ENCODE results near the gene PRDM16. TPM values are rescaled to one million over a fixed set of nuclear protein-coding genes. Genes with fewer than 3 reads are reported as not detected.

PRDM16 gene
- total RNA-seq, 2 experiments from 2014 or later: 0.18 to 0.21 TPM

DNA sequence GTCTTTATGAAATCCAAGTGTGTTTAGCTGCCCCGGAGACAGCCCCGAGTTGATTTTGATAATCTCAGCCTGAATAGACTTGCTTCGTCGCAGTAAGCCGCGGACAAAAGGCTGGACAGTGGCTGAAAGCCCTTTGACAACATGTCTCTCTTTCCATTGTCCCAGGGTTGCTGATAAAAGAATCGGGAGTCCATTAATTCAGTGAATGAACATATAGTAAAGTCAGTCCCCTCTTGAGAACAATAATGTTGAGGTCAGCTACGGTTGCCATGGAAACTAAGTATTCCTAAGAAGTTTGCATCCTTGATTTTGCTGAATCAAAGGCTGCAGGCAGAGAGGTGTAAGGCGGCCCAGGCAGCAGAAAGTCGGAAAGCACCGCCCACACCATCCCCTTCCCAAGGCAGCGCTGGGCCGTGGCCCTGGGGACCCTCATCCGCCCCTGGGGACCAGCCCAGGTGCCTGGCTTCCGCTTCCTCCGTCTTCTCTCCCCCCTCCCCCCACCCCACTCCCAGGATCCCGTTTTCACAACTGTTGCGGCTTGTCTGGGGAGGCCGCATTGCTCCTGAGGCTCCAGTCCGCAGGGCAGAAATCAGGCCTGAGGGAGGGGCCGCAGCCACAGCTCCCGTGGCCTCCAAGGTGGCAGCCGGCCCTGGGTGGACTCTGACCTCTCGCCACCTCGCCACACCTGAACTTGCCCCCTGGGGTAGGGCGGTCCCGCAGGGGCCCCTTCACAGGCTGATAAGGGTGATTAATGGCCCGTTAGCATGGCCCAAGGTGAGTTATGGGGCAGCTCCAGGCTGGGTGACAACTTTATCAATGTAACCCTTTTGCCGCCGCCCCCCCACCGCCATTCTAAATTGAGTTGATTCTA, 180.9 kb downstream of the PRDM16 start:
- Mint-ChIP-seq H3K27ac (no peak overlapping the region), H3K9me3 (ENCODE audit: insufficient read depth) (no peaks in the 10 kb centered on the region), H3K36me3 (ENCODE audit: low read depth) (no peaks in the 10 kb centered on the region), H3K4me1 (ENCODE audit: low read depth) (no peaks in the 10 kb centered on the region), H3K27me3 (ENCODE audit: low read depth) (peaks cover 11% of the 10 kb centered on the region), H3K4me3 (no peak overlapping the region)
- ChIA-PET POLR2A (no interaction called here), CTCF (no interaction called here)
- ATAC-seq (no peak), DNase-seq (no peak)

DNA sequence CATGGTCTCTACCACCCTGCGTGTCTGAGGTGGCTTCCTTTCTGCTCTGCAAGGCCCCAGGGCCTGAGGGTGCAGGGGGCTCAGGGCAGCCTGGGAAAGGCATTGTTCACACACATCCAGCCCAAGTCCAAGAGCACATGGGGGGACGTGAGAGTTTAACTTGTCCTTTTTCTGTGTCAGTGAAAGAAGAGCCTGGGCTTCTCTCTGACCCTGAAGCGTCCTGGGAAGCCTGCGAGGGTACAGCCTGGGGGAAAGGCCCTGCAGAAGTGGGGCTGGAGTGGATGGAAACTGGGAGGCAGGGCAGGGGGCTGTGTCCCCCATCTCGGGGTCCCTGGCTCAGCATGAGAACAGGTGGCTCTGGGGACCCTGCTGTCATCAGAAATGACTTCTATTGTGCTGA, 181.6 kb downstream of the PRDM16 start:
- POLR2A ChIA-PET: no interaction called here
- H3K4me3 Mint-ChIP-seq: no peak overlapping the region
- ATAC-seq: no peak

DNA sequence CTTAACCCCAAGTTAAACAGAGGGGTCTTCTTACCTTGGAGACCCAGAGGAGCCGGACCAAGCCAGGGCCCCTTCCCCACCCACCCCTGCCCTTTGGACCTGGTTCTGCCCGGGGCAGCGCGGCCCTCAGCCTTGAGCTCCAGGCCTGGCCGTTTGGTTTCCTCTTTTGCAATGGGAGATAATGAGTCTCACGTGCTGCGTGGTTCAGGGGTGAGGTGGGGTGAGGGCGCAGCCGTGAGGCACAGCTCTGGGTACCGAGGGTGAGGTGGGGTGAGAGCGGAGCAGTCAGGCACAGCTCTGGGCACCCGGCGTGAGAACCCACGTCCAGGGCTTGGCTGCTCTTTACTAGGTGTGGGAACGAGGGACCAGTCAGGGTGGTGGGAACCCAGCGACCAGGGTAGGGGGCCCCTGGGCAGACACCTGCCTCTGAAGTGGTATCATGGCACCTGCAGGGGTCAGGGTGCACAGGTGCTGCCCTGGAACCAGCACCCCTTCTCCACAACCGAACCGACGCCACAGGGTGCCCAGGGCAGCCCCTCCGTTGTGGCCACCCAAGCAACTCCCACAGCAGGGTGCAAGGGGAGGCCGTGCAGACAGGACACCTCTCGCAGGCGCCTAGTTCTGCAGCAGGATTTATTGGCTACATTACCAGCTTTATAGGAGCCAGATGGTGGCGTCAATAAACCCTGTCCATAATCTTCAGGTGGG, 182.2 kb downstream of the PRDM16 start:
- Mint-ChIP-seq H3K27ac (no peak overlapping the region), H3K36me3 (ENCODE audit: low read depth) (no peaks in the 10 kb centered on the region), H3K9me3 (ENCODE audit: insufficient read depth) (no peaks in the 10 kb centered on the region), H3K27me3 (ENCODE audit: low read depth) (peaks cover 11% of the 10 kb centered on the region), H3K4me3 (no peak overlapping the region), H3K4me1 (ENCODE audit: low read depth) (no peaks in the 10 kb centered on the region)
- POLR2A ChIA-PET: interaction anchor here (0.6 kb wide), 1 partner anchor 408 kb away, joined by 4 read pairs; no protein-coding TSS in a partner anchor
- no peak for ATAC-seq
- CTCF ChIA-PET: no interaction called here
- no peak for DNase-seq

More for the DNA sequence above, 181.6 kb downstream of the PRDM16 start:
- Mint-ChIP-seq H3K27ac (no peak overlapping the region), H3K9me3 (ENCODE audit: insufficient read depth) (no peaks in the 10 kb centered on the region), H3K27me3 (ENCODE audit: low read depth) (peaks cover 11% of the 10 kb centered on the region), H3K4me1 (ENCODE audit: low read depth) (no peaks in the 10 kb centered on the region), H3K36me3 (ENCODE audit: low read depth) (no peaks in the 10 kb centered on the region)
- DNase-seq: no peak
- CTCF ChIA-PET: no interaction called here

DNA sequence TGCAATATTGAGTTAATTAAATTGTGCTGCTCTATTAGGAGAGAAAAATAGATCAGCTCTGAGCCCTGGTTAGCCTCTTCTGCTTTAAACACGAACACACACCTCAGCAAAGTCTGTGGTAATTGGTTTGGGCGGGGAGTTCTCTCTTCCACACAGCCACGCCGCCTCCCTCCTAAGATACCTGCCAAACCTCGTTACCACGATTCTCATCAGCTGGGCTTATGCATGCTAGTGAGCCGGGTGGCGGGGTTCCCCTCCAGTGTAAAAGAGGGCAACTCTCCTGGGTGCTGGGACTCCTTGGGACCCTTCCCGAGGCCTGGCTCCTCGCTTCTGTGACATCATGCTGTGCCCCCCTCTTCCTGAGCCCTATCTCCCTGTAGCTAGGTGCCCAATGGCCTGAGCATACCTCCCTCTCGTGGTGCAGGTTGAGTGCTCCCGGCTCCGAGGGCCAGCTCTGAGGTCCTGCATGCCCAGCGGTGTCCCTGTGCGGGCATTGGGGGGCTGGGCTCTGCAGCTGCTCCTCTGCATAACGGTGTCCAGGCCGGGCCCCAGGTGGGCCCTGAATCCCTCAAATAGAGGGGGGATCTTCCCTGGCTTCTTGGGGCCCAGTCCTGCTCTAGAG, 182.9 kb downstream of the PRDM16 start:
- Mint-ChIP-seq H3K4me3 (no peak overlapping the region), H3K27ac (no peak overlapping the region), H3K27me3 (ENCODE audit: low read depth) (peaks cover 10% of the 10 kb centered on the region), H3K36me3 (ENCODE audit: low read depth) (no peaks in the 10 kb centered on the region), H3K9me3 (ENCODE audit: insufficient read depth) (no peaks in the 10 kb centered on the region), H3K4me1 (ENCODE audit: low read depth) (no peaks in the 10 kb centered on the region)
- CTCF ChIA-PET: no interaction called here
- no peak for DNase-seq
- no peak for ATAC-seq
- POLR2A ChIA-PET: interaction anchor here (0.6 kb wide), 1 partner anchor 407 kb away, joined by 4 read pairs; no protein-coding TSS in a partner anchor

DNA sequence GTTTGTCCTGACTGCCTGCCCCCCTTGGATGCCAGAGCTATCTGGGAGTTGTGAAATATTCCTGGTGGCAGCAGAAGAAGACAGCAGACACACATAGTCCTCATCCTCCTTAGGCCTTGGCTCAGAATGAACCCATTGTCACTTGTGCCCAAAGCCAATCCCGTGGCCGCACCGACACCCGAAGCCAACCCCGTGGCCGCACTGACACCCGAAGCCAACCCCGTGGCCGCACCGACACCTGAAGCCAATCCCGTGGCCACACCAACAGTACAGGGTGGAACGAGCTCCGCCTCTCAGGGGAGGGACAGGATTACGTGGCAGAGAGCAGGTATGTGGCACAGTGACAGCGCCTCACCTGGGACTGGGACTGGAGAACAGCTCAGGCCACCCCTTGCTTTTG, 186.7 kb downstream of the PRDM16 start:
- ATAC-seq: no peak

DNA sequence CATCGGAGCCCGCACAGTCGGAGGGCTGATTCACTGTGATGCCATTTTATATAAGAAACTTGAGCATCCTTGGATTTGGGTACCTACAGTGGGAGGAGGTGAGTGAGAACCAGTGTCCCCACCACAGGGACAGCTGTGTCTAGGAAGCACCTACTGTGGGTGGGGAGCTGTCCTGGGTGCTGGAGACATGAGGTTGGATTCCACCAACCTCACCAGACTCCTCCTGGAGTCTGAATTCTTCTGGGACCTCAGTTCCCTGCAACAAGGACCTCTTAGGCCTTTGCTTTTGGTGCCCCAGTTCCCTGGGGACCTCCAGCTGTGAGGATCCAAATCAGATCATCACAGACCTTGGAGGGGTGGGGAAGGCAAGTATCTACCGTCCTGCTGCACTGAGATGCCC, 188.8 kb downstream of the PRDM16 start:
- no peak for DNase-seq
- Mint-ChIP-seq H3K4me3 (no peak overlapping the region), H3K27ac (no peak overlapping the region), H3K36me3 (ENCODE audit: low read depth) (no peaks in the 10 kb centered on the region), H3K4me1 (ENCODE audit: low read depth) (no peaks in the 10 kb centered on the region), H3K9me3 (ENCODE audit: insufficient read depth) (no peaks in the 10 kb centered on the region), H3K27me3 (ENCODE audit: low read depth) (no peaks in the 10 kb centered on the region)
- POLR2A ChIA-PET: no interaction called here
- CTCF ChIA-PET: no interaction called here
- no peak for ATAC-seq

More for the DNA sequence above, 186.7 kb downstream of the PRDM16 start:
- DNase-seq: no peak
- CTCF ChIA-PET: no interaction called here
- POLR2A ChIA-PET: no interaction called here
- no peak overlapping the region for H3K4me3 Mint-ChIP-seq
- H3K9me3 Mint-ChIP-seq (ENCODE audit: insufficient read depth): no peaks in the 10 kb centered on the region
- no peaks in the 10 kb centered on the region for H3K27me3 Mint-ChIP-seq (ENCODE audit: low read depth)
- H3K36me3 Mint-ChIP-seq (ENCODE audit: low read depth): no peaks in the 10 kb centered on the region
- H3K4me1 Mint-ChIP-seq (ENCODE audit: low read depth): no peaks in the 10 kb centered on the region
- H3K27ac Mint-ChIP-seq: no peak overlapping the region

DNA sequence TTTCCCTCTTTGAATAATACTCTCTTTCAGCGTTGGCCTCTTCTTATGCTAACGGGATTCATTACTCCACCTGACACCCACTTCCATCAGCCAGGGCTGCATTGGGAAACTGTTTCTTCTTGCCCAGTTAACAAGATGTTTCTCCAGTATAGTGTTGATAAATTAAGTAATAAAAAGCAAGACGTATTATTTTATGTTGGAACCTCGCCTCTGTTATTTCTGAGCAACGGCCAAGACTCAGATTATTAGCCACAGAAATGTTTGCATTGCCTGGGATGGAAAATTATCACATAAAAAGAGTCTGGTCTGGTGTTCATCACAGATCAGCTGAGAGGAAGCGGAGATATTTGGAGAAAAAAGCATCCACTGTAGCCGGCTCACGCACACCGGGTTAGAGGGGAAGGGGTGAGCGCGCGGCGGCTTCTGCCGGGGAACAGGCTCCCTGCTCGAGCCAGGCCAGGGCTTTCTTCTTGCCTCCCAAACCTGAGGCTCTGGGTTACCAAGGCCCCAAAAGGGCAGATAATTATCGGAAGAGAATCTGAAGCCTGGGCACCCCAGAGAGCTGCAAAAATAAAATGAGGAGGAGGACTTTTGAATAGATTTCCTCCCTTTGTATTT, 189.5 kb downstream of the PRDM16 start:
- ATAC-seq: no peak
- POLR2A ChIA-PET: no interaction called here
- Mint-ChIP-seq H3K36me3 (ENCODE audit: low read depth) (no peaks in the 10 kb centered on the region), H3K27ac (no peak overlapping the region), H3K4me1 (ENCODE audit: low read depth) (no peaks in the 10 kb centered on the region), H3K4me3 (no peak overlapping the region), H3K27me3 (ENCODE audit: low read depth) (no peaks in the 10 kb centered on the region), H3K9me3 (ENCODE audit: insufficient read depth) (no peaks in the 10 kb centered on the region)
- no peak for DNase-seq
- CTCF ChIA-PET: no interaction called here

DNA sequence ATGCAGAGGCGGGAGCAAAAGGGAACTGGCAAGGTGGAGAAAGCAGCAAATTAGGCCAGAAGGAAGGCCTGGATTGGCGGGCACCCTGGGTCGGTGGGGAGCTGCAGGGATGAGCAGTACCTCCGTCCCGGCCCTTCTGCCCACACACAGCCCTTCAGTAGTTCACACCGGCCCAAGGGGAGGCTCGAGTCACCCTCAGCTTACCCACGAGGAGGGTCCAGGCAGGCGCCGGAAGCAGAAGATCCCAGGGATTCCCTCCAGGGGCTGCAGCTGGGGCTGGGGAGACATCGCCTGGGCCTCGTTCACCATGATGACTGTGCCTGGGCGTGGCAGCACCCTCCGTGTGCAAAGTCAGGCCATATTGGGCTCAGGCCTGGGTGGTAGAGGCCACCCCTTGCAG, 190.0 kb downstream of the PRDM16 start:
- ChIA-PET POLR2A (no interaction called here), CTCF (no interaction called here)
- DNase-seq (no peak), ATAC-seq (no peak)
- Mint-ChIP-seq H3K36me3 (ENCODE audit: low read depth) (no peaks in the 10 kb centered on the region), H3K4me1 (ENCODE audit: low read depth) (no peaks in the 10 kb centered on the region), H3K9me3 (ENCODE audit: insufficient read depth) (no peaks in the 10 kb centered on the region), H3K27me3 (ENCODE audit: low read depth) (no peaks in the 10 kb centered on the region), H3K27ac (no peak overlapping the region), H3K4me3 (no peak overlapping the region)

DNA sequence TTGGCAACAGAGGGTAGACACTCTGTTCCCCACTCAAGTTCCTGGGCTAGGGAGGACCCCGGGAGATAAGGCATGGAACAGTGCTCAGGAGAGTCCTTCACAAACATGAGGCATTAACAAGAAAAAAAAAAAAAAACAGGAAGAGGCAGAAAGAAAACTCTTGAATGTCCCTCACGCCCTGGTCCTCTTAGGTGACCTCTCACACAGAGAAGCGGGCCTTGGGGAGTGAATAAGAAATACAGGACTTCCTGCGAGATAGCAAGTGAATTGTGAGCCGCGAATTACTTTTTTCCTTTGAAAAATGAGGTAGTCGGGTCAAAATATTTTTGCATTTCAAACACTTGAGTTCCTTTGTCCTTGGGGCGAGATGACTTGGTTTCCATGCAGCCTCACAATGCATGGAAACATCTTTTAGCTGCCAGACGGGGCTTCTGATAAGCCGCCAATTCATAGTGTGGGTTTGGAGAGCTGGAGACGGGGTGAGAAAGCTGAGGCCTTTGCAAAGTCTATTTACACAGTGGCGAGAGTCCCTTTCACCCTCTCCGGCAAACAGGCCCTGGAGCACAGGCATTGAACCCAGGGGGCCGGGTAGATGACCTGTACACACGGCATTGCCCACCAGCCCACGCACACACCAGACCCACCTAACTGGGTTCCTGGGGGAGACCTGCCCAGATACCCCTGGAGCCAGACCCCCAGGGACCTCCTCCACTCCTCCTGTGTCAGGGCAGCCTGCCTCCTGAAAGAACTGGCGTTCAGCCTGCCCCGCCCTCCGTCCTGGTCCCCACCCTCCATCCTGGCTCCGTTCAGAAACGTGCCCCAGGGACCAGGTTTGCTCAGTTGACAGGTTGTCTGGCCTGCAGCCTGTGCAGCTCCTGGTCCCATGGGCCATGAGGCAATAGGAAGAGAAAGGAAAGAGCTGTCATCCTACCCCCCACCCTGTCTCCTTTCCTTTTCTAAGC, 192.3 kb downstream of the PRDM16 start:
- POLR2A ChIA-PET: no interaction called here

DNA sequence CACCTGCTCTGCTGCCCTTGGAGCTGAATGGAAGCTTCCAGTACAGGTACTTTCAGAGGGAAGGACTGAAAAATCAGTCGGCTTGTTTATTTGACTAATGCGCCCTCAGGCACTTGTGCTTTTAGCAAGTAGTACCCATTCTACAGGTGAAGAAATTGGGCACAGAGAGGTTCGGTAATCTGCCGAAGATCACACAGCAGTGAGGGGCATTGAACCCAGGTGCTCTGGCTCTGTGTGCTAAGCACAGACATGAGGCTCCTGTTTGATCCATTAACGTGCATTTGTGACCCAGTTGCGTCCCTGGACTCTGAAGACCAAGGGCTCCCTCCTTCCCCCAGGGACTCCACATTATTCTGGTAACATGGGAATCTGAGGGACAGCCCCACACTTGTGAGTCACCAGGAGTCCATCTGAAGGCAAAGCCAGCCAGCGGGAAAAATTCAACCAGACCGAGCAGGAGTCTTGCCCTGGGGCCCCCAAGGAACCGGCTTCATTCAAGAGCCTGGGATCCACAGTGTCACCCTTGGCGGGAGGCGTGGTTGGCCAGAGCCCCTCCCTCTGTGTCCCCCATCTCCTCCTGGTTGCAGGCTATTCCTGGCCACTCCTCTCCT, 193.1 kb downstream of the PRDM16 start:
- ChIA-PET POLR2A (no interaction called here), CTCF (no interaction called here)
- Mint-ChIP-seq H3K4me3 (no peak overlapping the region), H3K36me3 (ENCODE audit: low read depth) (no peaks in the 10 kb centered on the region), H3K27ac (no peak overlapping the region), H3K4me1 (ENCODE audit: low read depth) (no peaks in the 10 kb centered on the region), H3K9me3 (ENCODE audit: insufficient read depth) (no peaks in the 10 kb centered on the region), H3K27me3 (ENCODE audit: low read depth) (no peaks in the 10 kb centered on the region)
- DNase-seq (no peak), ATAC-seq (no peak)

More for the DNA sequence above, 192.3 kb downstream of the PRDM16 start:
- no peak for DNase-seq
- no peaks in the 10 kb centered on the region for H3K9me3 Mint-ChIP-seq (ENCODE audit: insufficient read depth)
- H3K4me3 Mint-ChIP-seq: no peak overlapping the region
- H3K36me3 Mint-ChIP-seq (ENCODE audit: low read depth): no peaks in the 10 kb centered on the region
- no peak overlapping the region for H3K27ac Mint-ChIP-seq
- ATAC-seq: no peak
- CTCF ChIA-PET: no interaction called here
- no peaks in the 10 kb centered on the region for H3K27me3 Mint-ChIP-seq (ENCODE audit: low read depth)
- H3K4me1 Mint-ChIP-seq (ENCODE audit: low read depth): no peaks in the 10 kb centered on the region

DNA sequence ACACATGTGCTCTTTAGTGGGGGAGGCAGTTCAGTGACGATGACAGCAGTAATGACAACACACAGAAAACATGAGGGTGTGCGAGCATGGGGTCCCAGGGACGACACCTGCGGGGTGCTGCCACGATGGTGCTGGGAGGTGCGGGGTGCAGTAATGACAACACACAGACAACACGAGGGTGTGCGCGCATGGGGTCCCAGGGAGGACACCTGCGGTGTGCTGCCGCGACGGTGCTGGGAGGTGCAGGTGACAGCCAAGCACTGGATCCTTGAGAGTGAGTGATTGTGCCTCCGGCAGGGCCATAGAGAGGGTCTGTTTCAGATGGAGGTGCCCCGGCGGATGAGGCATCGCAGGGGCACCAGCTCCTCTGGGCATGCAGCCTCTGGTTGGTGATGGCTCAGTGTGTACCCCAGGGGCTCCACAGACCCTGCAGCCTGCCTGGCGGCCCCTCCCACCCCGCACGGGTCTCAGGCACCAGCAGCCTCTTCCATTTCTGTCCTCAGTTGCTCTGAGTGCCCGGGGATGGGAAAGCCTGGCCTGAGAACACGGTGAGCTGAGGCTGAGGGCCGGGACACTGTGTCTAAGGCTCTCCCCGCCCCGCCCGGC, 193.8 kb downstream of the PRDM16 start:
- no peaks in the 10 kb centered on the region for H3K36me3 Mint-ChIP-seq (ENCODE audit: low read depth)
- ChIA-PET POLR2A (no interaction called here), CTCF (no interaction called here)
- ATAC-seq (no peak), DNase-seq (no peak)
- no peak overlapping the region for H3K27ac Mint-ChIP-seq
- H3K27me3 Mint-ChIP-seq (ENCODE audit: low read depth): no peaks in the 10 kb centered on the region
- H3K4me1 Mint-ChIP-seq (ENCODE audit: low read depth): no peaks in the 10 kb centered on the region
- no peak overlapping the region for H3K4me3 Mint-ChIP-seq
- H3K9me3 Mint-ChIP-seq (ENCODE audit: insufficient read depth): no peaks in the 10 kb centered on the region

Measured in activated CD8-positive, alpha-beta T cell treated with anti-CD3 and anti-CD28 coated beads, Interleukin-2, amount 10 ng/mL, durations not matched to agents 7 days and 5 days (primary cell).